HEK293 (cell line): Measurements from ENCODE around the gene CEACAM4.

Experiments used
- CTCF ChIA-PET: fragments of 350-600 bp; formaldehyde crosslinking; extraction: SDS; loops from one replicate; lab custom pipeline; 2021; ENCODE audit warnings: antibody characterized with exemption; lab: Yijun Ruan, JAX
- POLR2A ChIA-PET: fragments of 300-600 bp; formaldehyde crosslinking; extraction: SDS; loops from one replicate; lab custom pipeline; 2020; ENCODE audit warnings: antibody characterized with exemption, inconsistent platforms; lab: Yijun Ruan, JAX
- H3K27ac ChIP-seq: fragments of 200-500 bp; sonication (Bioruptor generic); 2 replicates; pipeline ENCODE4 v1.5.1; 2014; ENCODE audit warnings: low read depth, low read length, control low read depth, inconsistent platforms; ENCODE audit errors: extremely low read depth
- H3K36me3 ChIP-seq, 2 experiments: fragments of 200-500 bp in 1 of 2; sonication (Bioruptor generic) in 1 of 2; 1 replicate in 1 of 2; 2 replicates in 1 of 2; pipeline ENCODE4 v1.5.1; 2014 to 2017; ENCODE audit warnings: inconsistent platforms in 2 of 2, low read length in 2 of 2; ENCODE audit not compliant: control insufficient read depth in 2 of 2, insufficient read depth in 1 of 2
- H3K4me1 ChIP-seq: fragments of 200-500 bp; sonication (Bioruptor generic); 2 replicates; pipeline ENCODE4 v1.5.1; 2014; ENCODE audit warnings: mild to moderate bottlenecking, low read length, inconsistent platforms; ENCODE audit not compliant: control insufficient read depth, insufficient read depth
- H3K4me3 ChIP-seq: 2 replicates; pipeline ENCODE4 v1.5.1; 2011; ENCODE audit warnings: low read depth, mild to moderate bottlenecking, control low read depth, low read length, moderate library complexity
- H3K9me3 ChIP-seq: fragments of 200-500 bp; sonication (Bioruptor generic); 2 replicates; pipeline ENCODE4 v1.5.1; 2014; ENCODE audit warnings: low read depth, low read length, inconsistent platforms; ENCODE audit not compliant: control insufficient read depth, insufficient read depth
- FEZF1 ChIP-seq: fragments of 450-650 bp; formaldehyde crosslinking; IDR thresholded peaks from 2 replicates; pipeline ENCODE4 v1.5.1; 2016; ENCODE audit warnings: missing biosample characterization, missing genetic modification characterization
- HOXC10 ChIP-seq: sonication (generic); formaldehyde crosslinking; IDR thresholded peaks from 2 replicates; pipeline ENCODE4 v1.8.1; 2023; ENCODE audit warnings: mild to moderate bottlenecking, missing genetic modification reagents
- INSM2 ChIP-seq: fragments of 450-650 bp; formaldehyde crosslinking; IDR thresholded peaks from 2 replicates; pipeline ENCODE4 v1.5.1; 2016; ENCODE audit warnings: missing biosample characterization, missing genetic modification characterization
- ZNF146 ChIP-seq: fragments of 450-650 bp; formaldehyde crosslinking; IDR thresholded peaks from 2 replicates; pipeline ENCODE4 v1.5.1; 2016; ENCODE audit warnings: missing biosample characterization, missing genetic modification characterization
- ZNF624 ChIP-seq: fragments of 450-650 bp; formaldehyde crosslinking; IDR thresholded peaks from 2 replicates; pipeline ENCODE4 v1.5.1; 2017; ENCODE audit warnings: missing biosample characterization, missing genetic modification characterization
- ZNF639 ChIP-seq: fragments of 450-650 bp; formaldehyde crosslinking; IDR thresholded peaks from 2 replicates; pipeline ENCODE4 v1.5.1; 2016; ENCODE audit warnings: missing biosample characterization, missing genetic modification characterization
- ZNF645 ChIP-seq: fragments of 450-650 bp; formaldehyde crosslinking; IDR thresholded peaks from 2 replicates; pipeline ENCODE4; 2016; ENCODE audit warnings: missing biosample characterization, missing genetic modification characterization
- ZNF701 ChIP-seq: fragments of 450-650 bp; formaldehyde crosslinking; IDR thresholded peaks from 2 replicates; pipeline ENCODE4 v1.5.1; 2016; ENCODE audit warnings: missing biosample characterization, missing genetic modification characterization
- TF ChIP-seq, protein P1 (sequence below): fragments of 450-650 bp; formaldehyde crosslinking; IDR thresholded peaks from 2 replicates; pipeline ENCODE4 v1.5.1; 2016; ENCODE audit warnings: missing biosample characterization, missing genetic modification characterization
- TF ChIP-seq, protein P2 (sequence below): fragments of 450-650 bp; formaldehyde crosslinking; IDR thresholded peaks from 2 replicates; pipeline ENCODE4 v1.5.1; 2016; ENCODE audit warnings: missing biosample characterization, missing genetic modification characterization

Gene CEACAM4

DNA sequence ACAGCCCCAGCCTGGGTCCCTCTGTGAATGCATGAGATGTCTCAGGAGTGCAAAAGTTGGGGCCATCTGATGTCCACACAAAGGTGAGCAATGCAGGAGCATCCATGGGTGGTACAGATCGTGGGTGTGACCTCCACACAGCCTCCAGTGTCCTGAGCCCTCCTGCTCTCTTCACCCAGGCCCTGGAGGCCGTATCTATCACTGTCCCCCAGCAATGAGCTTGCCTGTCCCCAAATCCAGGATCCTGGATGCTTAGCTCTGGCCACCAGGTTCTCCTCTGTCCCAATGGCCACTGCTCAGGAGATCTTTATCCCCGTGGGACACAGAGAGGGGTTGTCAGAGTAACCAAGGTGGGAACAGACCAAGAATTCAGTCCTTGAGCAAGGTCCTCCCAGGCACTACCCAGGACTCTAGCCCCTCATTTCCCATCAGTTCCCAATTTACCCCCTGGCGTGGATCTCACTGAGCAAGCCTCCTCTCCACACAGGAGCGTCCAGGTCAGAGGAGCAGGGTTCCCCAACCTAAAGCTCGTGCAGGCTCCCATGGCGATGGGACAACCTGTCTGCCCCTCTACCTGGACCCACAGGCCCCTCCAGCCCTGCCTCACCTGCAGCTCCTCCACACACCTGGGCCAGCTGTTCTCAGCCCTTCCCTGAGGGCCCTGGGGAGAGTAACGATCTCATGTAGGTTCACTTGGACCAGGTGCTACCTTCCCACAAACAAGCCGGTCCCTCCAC lies 39.6 kb downstream of the CEACAM4 start (continued):
- no peak for TF ChIP-seq ZNF639 (tag by site-specific recombination)

- H3K27ac ChIP-seq = no peak overlapping the region
- no peak overlapping the region for H3K4me3 ChIP-seq
- no peaks in the 10 kb centered on the region for H3K36me3 ChIP-seq
- H3K9me3 ChIP-seq = no peaks in the 10 kb centered on the region
- no peak for TF ChIP-seq INSM2 (tag by site-specific recombination)
- TF ChIP-seq, protein P1, sequence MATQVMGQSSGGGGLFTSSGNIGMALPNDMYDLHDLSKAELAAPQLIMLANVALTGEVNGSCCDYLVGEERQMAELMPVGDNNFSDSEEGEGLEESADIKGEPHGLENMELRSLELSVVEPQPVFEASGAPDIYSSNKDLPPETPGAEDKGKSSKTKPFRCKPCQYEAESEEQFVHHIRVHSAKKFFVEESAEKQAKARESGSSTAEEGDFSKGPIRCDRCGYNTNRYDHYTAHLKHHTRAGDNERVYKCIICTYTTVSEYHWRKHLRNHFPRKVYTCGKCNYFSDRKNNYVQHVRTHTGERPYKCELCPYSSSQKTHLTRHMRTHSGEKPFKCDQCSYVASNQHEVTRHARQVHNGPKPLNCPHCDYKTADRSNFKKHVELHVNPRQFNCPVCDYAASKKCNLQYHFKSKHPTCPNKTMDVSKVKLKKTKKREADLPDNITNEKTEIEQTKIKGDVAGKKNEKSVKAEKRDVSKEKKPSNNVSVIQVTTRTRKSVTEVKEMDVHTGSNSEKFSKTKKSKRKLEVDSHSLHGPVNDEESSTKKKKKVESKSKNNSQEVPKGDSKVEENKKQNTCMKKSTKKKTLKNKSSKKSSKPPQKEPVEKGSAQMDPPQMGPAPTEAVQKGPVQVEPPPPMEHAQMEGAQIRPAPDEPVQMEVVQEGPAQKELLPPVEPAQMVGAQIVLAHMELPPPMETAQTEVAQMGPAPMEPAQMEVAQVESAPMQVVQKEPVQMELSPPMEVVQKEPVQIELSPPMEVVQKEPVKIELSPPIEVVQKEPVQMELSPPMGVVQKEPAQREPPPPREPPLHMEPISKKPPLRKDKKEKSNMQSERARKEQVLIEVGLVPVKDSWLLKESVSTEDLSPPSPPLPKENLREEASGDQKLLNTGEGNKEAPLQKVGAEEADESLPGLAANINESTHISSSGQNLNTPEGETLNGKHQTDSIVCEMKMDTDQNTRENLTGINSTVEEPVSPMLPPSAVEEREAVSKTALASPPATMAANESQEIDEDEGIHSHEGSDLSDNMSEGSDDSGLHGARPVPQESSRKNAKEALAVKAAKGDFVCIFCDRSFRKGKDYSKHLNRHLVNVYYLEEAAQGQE (tag by site-specific recombination) = no peak
- no peak for TF ChIP-seq FEZF1 (tag by site-specific recombination)
- no peak for TF ChIP-seq ZNF624 (tag by site-specific recombination)
- no peak for TF ChIP-seq ZNF701 (tag by site-specific recombination)
- no peak for TF ChIP-seq ZNF645 (tag by site-specific recombination)
- TF ChIP-seq, protein P2, sequence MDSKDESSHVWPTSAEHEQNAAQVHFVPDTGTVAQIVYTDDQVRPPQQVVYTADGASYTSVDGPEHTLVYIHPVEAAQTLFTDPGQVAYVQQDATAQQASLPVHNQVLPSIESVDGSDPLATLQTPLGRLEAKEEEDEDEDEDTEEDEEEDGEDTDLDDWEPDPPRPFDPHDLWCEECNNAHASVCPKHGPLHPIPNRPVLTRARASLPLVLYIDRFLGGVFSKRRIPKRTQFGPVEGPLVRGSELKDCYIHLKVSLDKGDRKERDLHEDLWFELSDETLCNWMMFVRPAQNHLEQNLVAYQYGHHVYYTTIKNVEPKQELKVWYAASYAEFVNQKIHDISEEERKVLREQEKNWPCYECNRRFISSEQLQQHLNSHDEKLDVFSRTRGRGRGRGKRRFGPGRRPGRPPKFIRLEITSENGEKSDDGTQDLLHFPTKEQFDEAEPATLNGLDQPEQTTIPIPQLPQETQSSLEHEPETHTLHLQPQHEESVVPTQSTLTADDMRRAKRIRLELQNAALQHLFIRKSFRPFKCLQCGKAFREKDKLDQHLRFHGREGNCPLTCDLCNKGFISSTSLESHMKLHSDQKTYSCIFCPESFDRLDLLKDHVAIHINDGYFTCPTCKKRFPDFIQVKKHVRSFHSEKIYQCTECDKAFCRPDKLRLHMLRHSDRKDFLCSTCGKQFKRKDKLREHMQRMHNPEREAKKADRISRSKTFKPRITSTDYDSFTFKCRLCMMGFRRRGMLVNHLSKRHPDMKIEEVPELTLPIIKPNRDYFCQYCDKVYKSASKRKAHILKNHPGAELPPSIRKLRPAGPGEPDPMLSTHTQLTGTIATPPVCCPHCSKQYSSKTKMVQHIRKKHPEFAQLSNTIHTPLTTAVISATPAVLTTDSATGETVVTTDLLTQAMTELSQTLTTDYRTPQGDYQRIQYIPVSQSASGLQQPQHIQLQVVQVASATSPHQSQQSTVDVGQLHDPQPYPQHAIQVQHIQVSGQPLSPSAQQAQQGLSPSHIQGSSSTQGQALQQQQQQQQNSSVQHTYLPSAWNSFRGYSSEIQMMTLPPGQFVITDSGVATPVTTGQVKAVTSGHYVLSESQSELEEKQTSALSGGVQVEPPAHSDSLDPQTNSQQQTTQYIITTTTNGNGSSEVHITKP (tag by site-specific recombination) = no peak
- no peak for TF ChIP-seq ZNF146 (tag by site-specific recombination)
- no peak for TF ChIP-seq HOXC10 (CRISPR knock-in tag)
- ChIA-PET POLR2A (no interaction called here), CTCF (interaction anchor here (0.9 to 1.4 kb wide), 3 partner anchors 11 to 18 kb away, joined by 3 to 4 read pairs (median 4); no protein-coding TSS in a partner anchor)
- no peaks in the 10 kb centered on the region for H3K4me1 ChIP-seq
Observed at GRCh38 chr19:41586064-41586463, 40.8 kb downstream of the CEACAM4 start.
